HCT116 (cell line): ENCODE measurements around the gene LRIT3.

Experiments
- CBX3 ChIP-seq: IDR thresholded peaks from 2 replicates; pipeline ENCODE4 v1.6.1; 2012; ENCODE audit warnings: low read depth
- CEBPB ChIP-seq: IDR thresholded peaks from 2 replicates; pipeline ENCODE4 v1.6.1; 2012; ENCODE audit warnings: low read depth
- EZH2 ChIP-seq: fragments of 200-600 bp; sonication (generic); IDR thresholded peaks from 2 replicates; pipeline ENCODE4 v1.6.1; 2017; ENCODE audit warnings: antibody characterized with exemption, mixed run types
- EZH2phosphoT487 ChIP-seq: fragments of 200-600 bp; IDR thresholded peaks from 2 replicates; pipeline ENCODE4 v1.6.1; 2018; ENCODE audit warnings: antibody characterized with exemption, borderline replicate concordance
- MAX ChIP-seq: IDR thresholded peaks from 2 replicates; pipeline ENCODE4 v1.6.1; 2012
- POLR2A ChIP-seq: IDR thresholded peaks from 2 replicates; pipeline ENCODE4 v1.7.0; 2011; ENCODE audit warnings: borderline replicate concordance; ENCODE audit not compliant: insufficient read depth, insufficient read length; ENCODE audit errors: extremely low read depth
- POLR2AphosphoS5 ChIP-seq: IDR thresholded peaks from 2 replicates; pipeline ENCODE4 v1.6.1; 2011; ENCODE audit warnings: mild to moderate bottlenecking, low read depth, low read length, moderate library complexity
- SRF ChIP-seq: IDR thresholded peaks from 2 replicates; pipeline ENCODE4 v1.6.1; 2012; ENCODE audit warnings: low read depth
- TCF7L2 ChIP-seq: IDR thresholded peaks from 2 replicates; pipeline ENCODE4 v1.7.0; 2011; ENCODE audit warnings: borderline replicate concordance, inconsistent platforms; ENCODE audit not compliant: insufficient read depth, insufficient read length; ENCODE audit errors: extremely low read depth
- ZFX ChIP-seq: fragments of 450-650 bp; IDR thresholded peaks from 2 replicates; pipeline ENCODE4 v1.6.1; 2017
- ZNF274 ChIP-seq: fragments of 200-500 bp; sonication (Bioruptor generic); IDR thresholded peaks from 2 replicates; pipeline ENCODE4 v1.6.1; 2014; ENCODE audit warnings: mild to moderate bottlenecking, low read depth, low read length, inconsistent platforms
- TF ChIP-seq, protein P1 (sequence below), 3 experiments: fragments of 200-600 bp in 1 of 3; sonication (generic) in 1 of 3; IDR thresholded peaks in 2 of 3; conservative IDR thresholded peaks in 1 of 3; 2 replicates each; pipeline ENCODE4 v1.5.1; 2012 to 2017; ENCODE audit warnings: low read depth in 2 of 3, low read length in 2 of 3, antibody characterized with exemption in 1 of 3, borderline replicate concordance in 1 of 3, control low read depth in 1 of 3, mild to moderate bottlenecking in 1 of 3, mixed read lengths in 1 of 3, mixed run types in 1 of 3, moderate library complexity in 1 of 3; ENCODE audit not compliant: insufficient read depth in 1 of 3

DNA sequence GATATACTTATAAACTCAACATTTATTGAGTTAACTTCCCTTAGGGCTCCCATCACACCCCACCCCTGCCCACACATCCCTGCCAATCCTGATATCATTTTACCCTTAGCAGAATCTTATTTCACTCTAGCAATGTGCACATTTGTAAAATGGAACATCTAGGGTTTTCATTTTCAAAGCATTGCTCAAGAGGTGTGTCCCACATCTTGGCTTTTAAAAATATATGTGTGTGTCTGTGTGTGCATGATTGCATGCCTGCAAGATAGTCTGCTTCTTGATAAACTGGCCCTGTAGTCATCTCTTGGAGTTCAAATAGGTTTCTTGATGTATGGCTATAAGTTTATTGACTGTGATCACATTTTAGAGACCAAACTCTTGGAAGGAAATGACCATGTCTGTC is 38.4 kb downstream of the LRIT3 start:
- TF ChIP-seq, protein P1, sequence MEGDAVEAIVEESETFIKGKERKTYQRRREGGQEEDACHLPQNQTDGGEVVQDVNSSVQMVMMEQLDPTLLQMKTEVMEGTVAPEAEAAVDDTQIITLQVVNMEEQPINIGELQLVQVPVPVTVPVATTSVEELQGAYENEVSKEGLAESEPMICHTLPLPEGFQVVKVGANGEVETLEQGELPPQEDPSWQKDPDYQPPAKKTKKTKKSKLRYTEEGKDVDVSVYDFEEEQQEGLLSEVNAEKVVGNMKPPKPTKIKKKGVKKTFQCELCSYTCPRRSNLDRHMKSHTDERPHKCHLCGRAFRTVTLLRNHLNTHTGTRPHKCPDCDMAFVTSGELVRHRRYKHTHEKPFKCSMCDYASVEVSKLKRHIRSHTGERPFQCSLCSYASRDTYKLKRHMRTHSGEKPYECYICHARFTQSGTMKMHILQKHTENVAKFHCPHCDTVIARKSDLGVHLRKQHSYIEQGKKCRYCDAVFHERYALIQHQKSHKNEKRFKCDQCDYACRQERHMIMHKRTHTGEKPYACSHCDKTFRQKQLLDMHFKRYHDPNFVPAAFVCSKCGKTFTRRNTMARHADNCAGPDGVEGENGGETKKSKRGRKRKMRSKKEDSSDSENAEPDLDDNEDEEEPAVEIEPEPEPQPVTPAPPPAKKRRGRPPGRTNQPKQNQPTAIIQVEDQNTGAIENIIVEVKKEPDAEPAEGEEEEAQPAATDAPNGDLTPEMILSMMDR (IDR thresholded peaks at IDR 0.05 in 2 of 3, conservative IDR thresholded peaks at IDR 0.05 in 1 of 3; ENCODE audit: borderline replicate concordance in 1 of 3, insufficient read depth in 1 of 3, low read depth in 2 of 3, low read length in 2 of 3), result no peak
- TF ChIP-seq EZH2 (no peak), POLR2AphosphoS5 (no peak), SRF (no peak), CEBPB (no peak), TCF7L2 (no peak), CBX3 (no peak), MAX (no peak), POLR2A (no peak), ZNF274 (no peak), EZH2phosphoT487 (no peak), ZFX (no peak)
